Natural killer cell (primary cell): ENCODE results near the gene DLAT. TPM values are rescaled to one million over a fixed set of nuclear protein-coding genes. Genes with fewer than 3 reads are reported as not detected.
"Not testable (repeated sequence)": the region's sequence is repeated elsewhere in the genome, so short reads cannot be mapped to it uniquely, and the experiment has no call there.

Source experiments
- ATAC-seq, 3 donors: fragments of 150-1000 bp in 2 of 3; fragments of 200-7000 bp in 1 of 3; cut with Tn5 transposase; 1 replicate in 1 of 3; 2 replicates in 2 of 3; pipeline ENCODE4 v1.10.0; 2021; ENCODE audit warnings: mild to moderate bottlenecking in 2 of 3, moderate library complexity in 2 of 3
- DNase-seq, 2 donors: peaks; one replicate each; pipeline versions ENCODE4 v3.0.0 to v3.0.0-alpha.2; 2013 to 2021; ENCODE audit warnings: mixed read lengths in 1 of 2
- H3K27ac ChIP-seq: one replicate; pipeline ENCODE4 v1.5.1; 2013; ENCODE audit warnings: mild to moderate bottlenecking, low read length
- H3K27me3 ChIP-seq: one replicate; pipeline ENCODE4 v1.6.1; 2013; ENCODE audit warnings: low read length; ENCODE audit not compliant: control insufficient read depth, insufficient read depth
- H3K36me3 ChIP-seq: one replicate; pipeline ENCODE4 v1.6.1; 2013; ENCODE audit warnings: low read length; ENCODE audit not compliant: control insufficient read depth, insufficient read depth
- H3K4me1 ChIP-seq: one replicate; pipeline ENCODE4 v1.6.1; 2013; ENCODE audit warnings: low read length; ENCODE audit not compliant: control insufficient read depth, insufficient read depth
- H3K4me3 ChIP-seq: one replicate; pipeline ENCODE4 v1.5.1; 2013; ENCODE audit warnings: low read length
- H3K9me3 ChIP-seq: one replicate; pipeline ENCODE4 v1.6.1; 2013; ENCODE audit warnings: low read length; ENCODE audit not compliant: control insufficient read depth, insufficient read depth
- H3K27ac Mint-ChIP-seq, 2 donors: one replicate each; pipeline ENCODE4 v1.8.0; 2022; ENCODE audit warnings: mild to moderate bottlenecking in 2 of 2, mixed read lengths in 2 of 2, moderate library complexity in 1 of 2
- H3K27me3 Mint-ChIP-seq, 2 donors: one replicate each; pipeline ENCODE4 v1.8.0; 2022; ENCODE audit warnings: low read depth in 2 of 2, mixed read lengths in 2 of 2
- H3K36me3 Mint-ChIP-seq: one replicate; pipeline ENCODE4 v1.8.0; 2022; ENCODE audit warnings: mixed read lengths
- H3K4me1 Mint-ChIP-seq, 2 donors: one replicate each; pipeline ENCODE4 v1.8.0; 2022; ENCODE audit warnings: mixed read lengths in 2 of 2
- H3K4me3 Mint-ChIP-seq: one replicate; pipeline ENCODE4 v1.8.0; 2022; ENCODE audit warnings: mild to moderate bottlenecking, moderate library complexity, mixed read lengths
- H3K9me3 Mint-ChIP-seq, 2 donors: one replicate each; pipeline ENCODE4 v1.8.0; 2022; ENCODE audit warnings: mixed read lengths in 2 of 2
- WGBS: methylation state at CpG from one replicate; pipeline ENCODE4 v1.1.7; 2013; ENCODE audit warnings: missing lambda C conversion rate; ENCODE audit not compliant: insufficient coverage; 5-methylcytosine and 5-hydroxymethylcytosine counted together
- intact Hi-C: fragments of 100-400 bp; cut with micrococcal nuclease; formaldehyde crosslinking; loops from one replicate; pipeline ENCODE4 v1.14.2; 2022
- total RNA-seq, 4 donors: library from RNA; stranded (reverse); fragments of 120-200 nt in 1 of 4; gene quantifications; one replicate each; pipeline versions ENCODE4 v1.2.3 to v1.2.4, GENCODE V29; 2013 to 2022
- TF ChIP-seq, protein P1 (sequence below): fragments of 200-600 bp; IDR thresholded peaks from one replicate; pipeline ENCODE4 v1.8.0; 2022; ENCODE audit warnings: antibody characterized with exemption

The DLAT gene
- total RNA-seq, 3 donors from 2014 or later (not counting 1 experiment from before 2014, with no cell fraction given), result 12.6 to 16.2 (median 15.5) TPM

DNA sequence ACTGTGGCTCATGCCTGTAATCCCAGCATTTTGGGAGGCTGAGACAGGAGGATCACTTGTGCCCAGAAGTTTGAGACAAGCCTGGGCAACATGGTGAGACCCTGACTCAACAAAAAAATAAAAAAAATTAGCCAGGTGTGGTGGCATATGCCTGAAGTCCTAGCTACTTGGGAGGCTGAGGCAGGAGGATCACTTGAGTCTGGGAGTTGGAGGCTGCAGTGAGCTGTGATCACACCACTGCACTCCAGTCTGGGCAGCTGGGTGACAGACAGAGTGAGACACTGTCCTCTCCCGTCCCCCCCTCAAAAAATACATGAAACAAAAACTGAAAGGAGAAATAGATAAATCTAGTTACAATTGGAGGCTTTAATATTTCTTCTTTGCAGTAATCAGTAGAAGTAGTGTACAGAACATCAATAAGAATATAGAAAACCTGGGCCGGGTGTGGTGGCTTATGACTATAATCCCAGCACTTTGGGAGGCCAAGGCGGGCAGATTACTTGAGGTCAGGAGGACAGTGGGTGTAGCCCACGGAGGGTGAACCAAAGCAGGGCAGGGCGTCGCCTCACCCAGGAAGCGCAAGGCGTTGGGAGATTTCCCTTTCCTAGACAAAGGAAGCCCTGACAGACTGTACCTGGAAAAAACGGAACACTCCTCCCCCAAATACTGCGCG is 19.6 kb upstream of the DLAT start:
- Mint-ChIP-seq H3K4me3 (no peak overlapping the region), H3K27ac (no peak overlapping the region), H3K4me1 (peaks cover 0 to 4% of the 10 kb centered on the region in 2 donors), H3K36me3 (no peaks in the 10 kb centered on the region), H3K9me3 (no peaks in the 10 kb centered on the region), H3K27me3 (peaks cover 26 to 51% of the 10 kb centered on the region in 2 donors)
- ATAC-seq, result no peak
- TF ChIP-seq, protein P1, sequence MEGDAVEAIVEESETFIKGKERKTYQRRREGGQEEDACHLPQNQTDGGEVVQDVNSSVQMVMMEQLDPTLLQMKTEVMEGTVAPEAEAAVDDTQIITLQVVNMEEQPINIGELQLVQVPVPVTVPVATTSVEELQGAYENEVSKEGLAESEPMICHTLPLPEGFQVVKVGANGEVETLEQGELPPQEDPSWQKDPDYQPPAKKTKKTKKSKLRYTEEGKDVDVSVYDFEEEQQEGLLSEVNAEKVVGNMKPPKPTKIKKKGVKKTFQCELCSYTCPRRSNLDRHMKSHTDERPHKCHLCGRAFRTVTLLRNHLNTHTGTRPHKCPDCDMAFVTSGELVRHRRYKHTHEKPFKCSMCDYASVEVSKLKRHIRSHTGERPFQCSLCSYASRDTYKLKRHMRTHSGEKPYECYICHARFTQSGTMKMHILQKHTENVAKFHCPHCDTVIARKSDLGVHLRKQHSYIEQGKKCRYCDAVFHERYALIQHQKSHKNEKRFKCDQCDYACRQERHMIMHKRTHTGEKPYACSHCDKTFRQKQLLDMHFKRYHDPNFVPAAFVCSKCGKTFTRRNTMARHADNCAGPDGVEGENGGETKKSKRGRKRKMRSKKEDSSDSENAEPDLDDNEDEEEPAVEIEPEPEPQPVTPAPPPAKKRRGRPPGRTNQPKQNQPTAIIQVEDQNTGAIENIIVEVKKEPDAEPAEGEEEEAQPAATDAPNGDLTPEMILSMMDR, result no peak
- DNase-seq, result no peak
- Histone ChIP-seq H3K27ac (no peak overlapping the region), H3K4me1 (no peaks in the 10 kb centered on the region), H3K4me3 (no peak overlapping the region), H3K27me3 (peaks cover 2% of the 10 kb centered on the region), H3K9me3 (no peaks in the 10 kb centered on the region), H3K36me3 (no peaks in the 10 kb centered on the region)
- intact Hi-C loops, result no loop called here
- WGBS, result 78% methylated on average over 10 of the region's 11 CpGs

DNA sequence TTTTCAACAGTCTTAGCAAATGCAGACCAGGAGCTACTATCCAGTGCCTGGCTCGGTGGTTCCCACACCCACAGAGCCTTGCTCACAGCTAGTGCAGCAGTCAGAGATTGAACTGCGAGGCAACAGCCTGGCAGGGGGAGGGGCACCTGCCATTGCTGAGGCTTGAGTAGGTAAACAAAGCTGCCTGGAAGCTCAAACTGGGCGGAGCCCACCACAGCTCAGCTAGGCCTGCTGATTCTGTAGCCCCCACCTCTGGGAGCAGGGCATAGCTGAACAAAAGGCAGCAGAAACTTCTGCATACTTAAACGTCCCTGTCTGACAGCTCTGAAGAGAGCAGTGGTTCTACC is 19.1 kb upstream of the DLAT start:
- H3K4me3 Mint-ChIP-seq, DNase-seq, ATAC-seq, H3K36me3 ChIP-seq, H3K9me3 ChIP-seq, H3K4me3 ChIP-seq, H3K27ac Mint-ChIP-seq, H3K27ac ChIP-seq, intact Hi-C loops, H3K36me3 Mint-ChIP-seq, H3K9me3 Mint-ChIP-seq, H3K4me1 Mint-ChIP-seq, H3K27me3 ChIP-seq, H3K4me1 ChIP-seq: not testable (repeated sequence)
- peaks cover 21 to 46% of the 10 kb centered on the region in 2 donors for H3K27me3 Mint-ChIP-seq
- 82% methylated on average over 4 of the region's 4 CpGs for WGBS

DNA sequence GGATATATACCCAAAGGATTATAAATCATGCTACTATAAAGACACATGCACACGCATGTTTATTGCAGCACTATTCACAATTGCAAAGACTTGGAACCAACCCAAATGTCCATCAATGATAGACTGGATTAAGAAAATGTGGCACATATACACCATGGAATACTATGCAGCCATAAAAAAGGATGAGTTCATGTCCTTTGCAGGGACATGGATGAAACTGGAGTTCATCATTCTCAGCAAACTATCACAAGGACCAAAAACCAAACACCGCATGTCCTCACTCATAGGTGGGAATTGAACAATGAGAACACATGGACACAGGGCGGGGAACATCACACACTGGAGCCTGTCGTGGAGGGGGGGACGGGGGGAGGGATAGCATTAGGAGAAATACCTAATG is 13.8 kb upstream of the DLAT start:
- H3K27ac Mint-ChIP-seq, H3K4me1 ChIP-seq, H3K4me3 Mint-ChIP-seq, H3K36me3 ChIP-seq, intact Hi-C loops, H3K9me3 ChIP-seq, H3K27ac ChIP-seq, H3K4me3 ChIP-seq, H3K36me3 Mint-ChIP-seq, DNase-seq, ATAC-seq, H3K4me1 Mint-ChIP-seq, H3K9me3 Mint-ChIP-seq, H3K27me3 ChIP-seq: not testable (repeated sequence)
- 84% methylated on average over 4 of the region's 5 CpGs for WGBS
- peaks cover 21 to 33% of the 10 kb centered on the region in 2 donors for H3K27me3 Mint-ChIP-seq

DNA sequence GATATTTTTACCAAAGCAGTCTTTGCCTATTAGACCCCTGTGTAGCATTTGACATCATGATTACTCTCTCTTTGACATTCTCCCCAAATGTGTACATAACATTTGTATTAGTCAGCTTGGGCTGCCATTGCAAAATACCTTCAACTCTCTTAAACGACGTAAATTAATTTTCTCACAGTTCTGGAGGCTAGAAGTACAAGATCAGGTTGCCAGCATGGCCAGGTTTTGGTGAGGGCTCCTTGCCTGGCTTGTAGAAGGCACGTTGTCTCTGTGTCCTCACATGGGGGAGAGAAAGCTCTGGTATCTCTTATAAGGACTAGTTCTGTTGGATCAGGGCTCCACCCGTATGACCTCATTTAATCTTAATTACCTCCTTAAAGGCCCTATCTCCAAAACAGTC is 12.3 kb upstream of the DLAT start:
- 97% methylated on average over 2 of the region's 4 CpGs for WGBS
- no peaks in the 10 kb centered on the region for H3K4me1 Mint-ChIP-seq
- TF ChIP-seq, protein P1, result no peak
- H3K27ac Mint-ChIP-seq, result no peak overlapping the region
- H3K27me3 Mint-ChIP-seq, result peaks cover 14 to 27% of the 10 kb centered on the region in 2 donors
- no peak for DNase-seq
- H3K9me3 Mint-ChIP-seq, result no peaks in the 10 kb centered on the region
- Histone ChIP-seq H3K4me1 (no peaks in the 10 kb centered on the region), H3K27ac (no peak overlapping the region), H3K4me3 (no peak overlapping the region), H3K27me3 (peaks cover 3% of the 10 kb centered on the region), H3K9me3 (no peaks in the 10 kb centered on the region), H3K36me3 (no peaks in the 10 kb centered on the region)
- intact Hi-C loops, result no loop called here
- no peak overlapping the region for H3K4me3 Mint-ChIP-seq
- no peak for ATAC-seq
- no peaks in the 10 kb centered on the region for H3K36me3 Mint-ChIP-seq
